HepG2 (cell line): Measurements from ENCODE around the gene CLMP. TPM values are rescaled to one million over a fixed set of nuclear protein-coding genes. Genes with fewer than 3 reads are reported as not detected.

ENCODE experiments used
- ATAC-seq: fragments of 200-7000 bp; cut with Tn5 transposase; 3 replicates; pipeline ENCODE4 v1.9.1; 2020; ENCODE audit warnings: mild to moderate bottlenecking, moderate library complexity
- BruUV-seq: library from RNA; stranded (reverse); fragments of 400-500 nt; replicated peaks from 2 replicates; lab custom pipeline; 2021; lab: Mats Ljungman, UMichigan
- CTCF ChIA-PET: fragments of 300-600 bp; formaldehyde crosslinking; extraction: SDS; loops from one replicate; lab custom pipeline; 2021; ENCODE audit warnings: low total read pairs, inconsistent platforms, low intra/inter-chr PET ratio; lab: Yijun Ruan, JAX
- POLR2A ChIA-PET: fragments of 350-600 bp; sonication (Branson Sonifier 250); formaldehyde crosslinking; loops from one replicate; lab custom pipeline; 2020; ENCODE audit warnings: antibody characterized with exemption, inconsistent platforms; lab: Yijun Ruan, JAX
- DNase-seq: peaks from one replicate; pipeline ENCODE4 v3.0.0-alpha.2; 2015; ENCODE audit warnings: low spot score
- FAIRE-seq: peaks from 3 replicates; lab custom pipeline; 2011; peaks lifted over from hg19 to GRCh38; lab: Jason Lieb, UNC
- H2AFZ ChIP-seq: one replicate; pipeline ENCODE4 v1.6.1; 2011; ENCODE audit warnings: low read length, inconsistent platforms
- H3K27ac ChIP-seq: fragments of 300-600 bp; 3 replicates; pipeline ENCODE4 v1.8.0; 2011; ENCODE audit warnings: mixed run types, mild to moderate bottlenecking, mixed read lengths, low read length, inconsistent platforms; ENCODE audit not compliant: insufficient read depth; ENCODE audit errors: extremely low read length
- H3K27me3 ChIP-seq, 2 experiments: fragments of 200-600 bp in 1 of 2; 2 replicates in 1 of 2; 3 replicates in 1 of 2; pipeline versions ENCODE4 v1.6.0 to v1.8.0; 2011; ENCODE audit warnings: low read length in 2 of 2, mild to moderate bottlenecking in 2 of 2, moderate library complexity in 2 of 2, inconsistent platforms in 1 of 2; ENCODE audit not compliant: insufficient read depth in 2 of 2, control insufficient read depth in 1 of 2
- H3K36me3 ChIP-seq, 2 experiments: fragments of 200-600 bp in 1 of 2; replicated peaks in 1 of 2; 2 replicates in 1 of 2; 3 replicates in 1 of 2; pipeline versions ENCODE4 v1.5.1 to v1.8.0; 2011; ENCODE audit warnings: low read length in 2 of 2, inconsistent platforms in 1 of 2; ENCODE audit not compliant: insufficient read depth in 2 of 2, control insufficient read depth in 1 of 2
- H3K4me1 ChIP-seq: 2 replicates; pipeline ENCODE4 v1.5.1; 2012; ENCODE audit warnings: low read length, inconsistent platforms; ENCODE audit not compliant: insufficient read depth
- H3K4me2 ChIP-seq: 2 replicates; pipeline ENCODE4 v1.6.0; 2011; ENCODE audit warnings: low read depth, low read length, inconsistent platforms
- H3K4me3 ChIP-seq, 3 experiments: fragments of 200-600 bp in 1 of 3; sonication (generic), shearing (Covaris generic) in 1 of 3; replicated peaks in 1 of 3; 2 replicates each; pipeline ENCODE4 v1.5.1; 2011 to 2016; ENCODE audit warnings: low read length in 3 of 3, inconsistent platforms in 2 of 3, low read depth in 2 of 3, mild to moderate bottlenecking in 2 of 3, control low read depth in 1 of 3, mixed read lengths in 1 of 3; ENCODE audit not compliant: insufficient read depth in 1 of 3
- H3K79me2 ChIP-seq: one replicate; pipeline ENCODE4 v1.6.1; 2011; ENCODE audit warnings: low read length, inconsistent platforms; ENCODE audit not compliant: insufficient read depth
- H3K9ac ChIP-seq: 2 replicates; pipeline ENCODE4 v1.6.0; 2011; ENCODE audit warnings: mild to moderate bottlenecking, low read depth, low read length, inconsistent platforms; ENCODE audit not compliant: insufficient read depth
- H3K9me3 ChIP-seq: 2 replicates; pipeline ENCODE4 v1.5.1; 2012; ENCODE audit warnings: mild to moderate bottlenecking, low read length
- H4K20me1 ChIP-seq: 2 replicates; pipeline ENCODE4 v1.6.0; 2011; ENCODE audit warnings: inconsistent platforms, mild to moderate bottlenecking, low read length, moderate library complexity; ENCODE audit not compliant: insufficient read depth
- FLYWCH1 ChIP-seq: sonication (generic); formaldehyde crosslinking; IDR thresholded peaks from 2 replicates; pipeline ENCODE4 v1.8.1; 2023; ENCODE audit warnings: mild to moderate bottlenecking, missing genetic modification reagents
- MED1 ChIP-seq: sonication (generic); formaldehyde crosslinking; IDR thresholded peaks from 2 replicates; pipeline ENCODE4 v1.4.0; 2020; ENCODE audit warnings: missing genetic modification reagents
- SMAD1 ChIP-seq: sonication (generic); formaldehyde crosslinking; IDR thresholded peaks from 2 replicates; pipeline ENCODE4 v1.4.0; 2020; ENCODE audit warnings: missing genetic modification reagents, low read depth, mild to moderate bottlenecking, borderline replicate concordance
- TBP ChIP-seq: sonication (generic); formaldehyde crosslinking; IDR thresholded peaks from 2 replicates; pipeline ENCODE4 v1.5.0; 2020; ENCODE audit warnings: missing genetic modification reagents
- TCF7 ChIP-seq: sonication (generic); IDR thresholded peaks from 2 replicates; pipeline ENCODE4 v1.6.1; 2016; ENCODE audit warnings: antibody characterized with exemption, low read depth
- ZNF30 ChIP-seq: sonication (generic); formaldehyde crosslinking; IDR thresholded peaks from 2 replicates; pipeline ENCODE4 v1.5.0; 2020; ENCODE audit warnings: mild to moderate bottlenecking, missing genetic modification reagents
- ZNF44 ChIP-seq: sonication (generic); formaldehyde crosslinking; IDR thresholded peaks from 2 replicates; pipeline ENCODE4 v1.5.1; 2020; ENCODE audit warnings: mild to moderate bottlenecking, missing genetic modification reagents
- ZNF530 ChIP-seq: sonication (generic); formaldehyde crosslinking; IDR thresholded peaks from 2 replicates; pipeline ENCODE4 v1.5.0; 2020; ENCODE audit warnings: low read depth, mild to moderate bottlenecking, missing genetic modification reagents
- ZNF740 ChIP-seq: sonication (generic); formaldehyde crosslinking; IDR thresholded peaks from 2 replicates; pipeline ENCODE4 v1.4.0; 2020; ENCODE audit warnings: missing genetic modification reagents
- ZNF772 ChIP-seq: sonication (generic); formaldehyde crosslinking; IDR thresholded peaks from 2 replicates; pipeline ENCODE4 v1.5.0; 2020; ENCODE audit warnings: mild to moderate bottlenecking, missing genetic modification reagents
- ZNF83 ChIP-seq: sonication (generic); formaldehyde crosslinking; IDR thresholded peaks from 2 replicates; pipeline ENCODE4 v1.4.0; 2020; ENCODE audit warnings: missing genetic modification reagents, mild to moderate bottlenecking, borderline replicate concordance
- WGBS: methylation state at CpG from one replicate; pipeline ENCODE4 v1.1.6; 2017; ENCODE audit warnings: low lambda C conversion rate; 5-methylcytosine and 5-hydroxymethylcytosine counted together
- in situ Hi-C: cut with HindIII; loops from 2 replicates; pipeline ENCODE4 v1.10.0; 2017; ENCODE audit warnings: low pct_unique_long_range_greater_than_20kb; ENCODE audit not compliant: extremely low pct_ligation_motif_present
- intact Hi-C: fragments of 100-400 bp; cut with micrococcal nuclease; formaldehyde crosslinking; loops from one replicate; pipeline ENCODE4 v1.10.0; 2022; ENCODE audit not compliant: unreplicated experiment
- polyA plus RNA-seq, 8 experiments: library from polyadenylated mRNA; depleted of rRNA in 3 of 8; stranded (reverse) in 7 of 8; unstranded in 1 of 8; fragments of >200 nt; fragmentation: Illumina TruSeq in 4 of 8; extraction: Trizol in 4 of 8; gene quantifications; 2 replicates each; pipeline versions ENCODE4 v1.2.1 to v1.2.3, GENCODE V29; 2011 to 2016; ENCODE audit warnings: low read depth in 4 of 8, missing spikeins in 1 of 8, mixed read lengths in 1 of 8; ENCODE audit not compliant: insufficient read depth in 1 of 8
- total RNA-seq, 5 experiments: library from RNA; depleted of rRNA; stranded (reverse); fragments of >200 nt; fragmentation: Illumina TruSeq; extraction: Trizol; gene quantifications; 2 replicates each; pipeline ENCODE4 v1.2.3, GENCODE V29; 2016; ENCODE audit warnings: low read depth in 1 of 5

CLMP gene
- total and polyA plus RNA-seq, 2 of the 13 experiments (the other 11 are each of a cell fraction or from before 2014, with no cell fraction given), result not detected

DNA sequence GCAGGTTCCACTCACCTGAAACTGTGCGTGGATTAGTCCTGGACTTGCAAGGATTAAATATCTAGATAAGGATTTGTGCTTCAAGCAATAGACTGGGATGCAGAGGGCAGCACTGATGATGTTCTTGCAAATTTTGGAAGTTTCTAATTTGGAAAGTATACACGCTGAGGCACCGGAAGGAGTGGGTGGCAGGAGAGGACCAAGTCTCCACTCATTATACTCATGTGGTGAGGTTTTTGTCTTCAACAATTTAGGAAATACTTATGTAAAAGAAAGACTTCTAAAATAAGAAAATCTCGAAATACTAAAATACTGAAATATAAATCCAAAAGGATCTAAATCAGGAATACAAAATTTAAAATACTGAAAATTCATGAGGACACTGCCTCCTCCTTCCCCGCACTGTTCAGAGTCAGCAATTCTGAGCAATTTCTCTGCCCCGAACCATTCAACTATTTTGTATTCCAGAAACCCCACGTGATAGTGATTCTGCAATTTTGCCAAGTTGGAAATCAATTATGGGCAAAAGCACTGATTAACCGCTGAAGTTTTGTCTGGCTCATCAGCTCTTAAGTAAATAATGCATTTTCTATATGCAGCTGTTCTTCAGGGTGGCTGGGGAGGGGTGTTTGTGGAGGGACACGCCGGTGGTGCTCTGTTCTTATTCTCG lies 47.0 kb upstream of the CLMP start:
- CTCF ChIA-PET, result no interaction called here
- intact Hi-C loops, result no loop called here
- H3K4me3 ChIP-seq, result no peak overlapping the region
- no peak for ATAC-seq
- no peak overlapping the region for H3K9ac ChIP-seq
- BruUV-seq, result no TSS peak
- in situ Hi-C loops, result no loop called here
- no peaks in the 10 kb centered on the region for H3K9me3 ChIP-seq
- no peak overlapping the region for H3K4me2 ChIP-seq
- DNase-seq, result no peak
- H2AFZ ChIP-seq, result no peak overlapping the region
- WGBS, result 13% methylated on average over 11 of the region's 11 CpGs
- no peak for FAIRE-seq
- no peaks in the 10 kb centered on the region for H4K20me1 ChIP-seq
- H3K79me2 ChIP-seq, result no peaks in the 10 kb centered on the region
- POLR2A ChIA-PET, result no interaction called here
- H3K36me3 ChIP-seq, result no peaks in the 10 kb centered on the region
- no peak overlapping the region for H3K27ac ChIP-seq
- no peaks in the 10 kb centered on the region for H3K4me1 ChIP-seq
- TF ChIP-seq MED1 (CRISPR knock-in tag) (no peak), ZNF44 (CRISPR knock-in tag) (no peak), ZNF530 (CRISPR knock-in tag) (no peak)
- no peaks in the 10 kb centered on the region for H3K27me3 ChIP-seq

DNA sequence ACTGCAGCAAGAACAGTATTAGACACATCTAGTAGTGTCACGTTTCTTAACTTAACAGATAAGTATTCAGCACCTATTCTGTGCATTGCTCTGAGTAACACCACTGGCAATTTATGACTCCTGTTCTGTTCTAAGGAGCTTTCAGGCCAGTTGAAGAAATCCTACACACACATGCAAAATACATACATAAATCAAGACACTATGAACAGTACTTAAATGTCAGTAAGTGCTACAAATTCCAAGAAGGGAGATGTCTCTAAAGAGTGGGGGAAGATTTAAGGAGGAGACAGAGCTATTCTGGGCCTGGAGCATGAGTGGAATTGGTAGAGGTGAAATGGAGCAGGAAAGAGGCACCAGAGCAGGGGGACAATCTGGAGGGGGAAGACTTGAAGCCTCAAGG lies 46.2 kb upstream of the CLMP start:
- BruUV-seq, result no TSS peak
- Histone ChIP-seq H4K20me1 (no peaks in the 10 kb centered on the region), H3K4me3 (no peak overlapping the region), H2AFZ (no peak overlapping the region), H3K27me3 (no peaks in the 10 kb centered on the region), H3K4me2 (no peak overlapping the region), H3K9me3 (no peaks in the 10 kb centered on the region), H3K27ac (no peak overlapping the region), H3K4me1 (no peaks in the 10 kb centered on the region), H3K36me3 (no peaks in the 10 kb centered on the region)
- intact Hi-C loops, result no loop called here
- POLR2A ChIA-PET, result no interaction called here
- FAIRE-seq (no peak), ATAC-seq (no peak)
- in situ Hi-C loops, result no loop called here
- WGBS, result 0% methylated on average over 1 of the region's 1 CpG
- TF ChIP-seq ZNF30, result no peak
- TF ChIP-seq TBP, result no peak
- no peak for TF ChIP-seq ZNF740
- no peak for TF ChIP-seq ZNF772 (CRISPR knock-in tag)
- TF ChIP-seq FLYWCH1, result no peak
- TF ChIP-seq ZNF83 (CRISPR knock-in tag), result no peak
- no peak for TF ChIP-seq SMAD1 (CRISPR knock-in tag)
- TF ChIP-seq TCF7, result no peak
- TF ChIP-seq, all 625 proteins: peak for 0
- H3K79me2 ChIP-seq, result no peaks in the 10 kb centered on the region
- CTCF ChIA-PET, result no interaction called here
- no peak for DNase-seq
- no peak overlapping the region for H3K9ac ChIP-seq
